GM19324 (cell line): Measurements from ENCODE around the gene YEATS4.

Experiments used
- ATAC-seq: cut with Tn5 transposase; IDR thresholded peaks from one replicate; pipeline ENCODE4 v1.9.1; 2021; ENCODE audit warnings: mild to moderate bottlenecking, moderate library complexity; ENCODE audit not compliant: unreplicated experiment, low FRiP score

YEATS4 gene

DNA sequence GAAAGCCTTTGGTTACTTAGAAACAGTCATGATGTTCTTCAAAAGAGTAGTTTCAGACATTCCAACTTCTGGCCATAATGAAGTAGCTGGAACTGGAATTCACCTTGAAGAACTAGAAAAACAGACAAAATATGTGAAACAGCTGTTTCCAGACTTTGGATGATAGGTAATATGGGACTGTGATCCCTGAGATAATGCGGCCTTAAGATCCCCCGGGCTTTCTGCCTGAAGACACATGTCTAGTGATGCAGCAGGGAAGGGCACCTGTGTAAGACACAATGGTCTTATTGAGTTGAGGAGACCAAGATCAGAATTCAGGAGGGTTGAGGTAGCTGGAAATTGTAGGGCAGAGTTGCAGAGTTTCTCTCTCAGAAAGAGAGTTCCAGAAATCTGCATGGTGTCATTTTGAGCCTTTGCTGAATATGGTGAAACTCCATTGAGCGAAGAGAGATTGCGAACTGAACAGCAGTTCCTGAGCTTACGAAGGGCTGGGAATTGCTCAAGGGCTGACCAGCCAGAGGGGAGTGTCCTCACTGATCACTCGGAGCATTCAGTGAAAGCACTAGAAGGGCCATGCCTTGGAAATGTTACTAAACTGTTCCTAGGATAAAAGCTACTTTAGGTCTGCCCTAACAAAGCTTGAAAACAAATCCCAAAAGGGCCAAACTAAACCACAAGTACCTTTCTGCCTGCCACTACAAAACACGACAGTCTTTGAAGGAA lies 69.0 kb downstream of the YEATS4 start:
- ATAC-seq: no peak

DNA sequence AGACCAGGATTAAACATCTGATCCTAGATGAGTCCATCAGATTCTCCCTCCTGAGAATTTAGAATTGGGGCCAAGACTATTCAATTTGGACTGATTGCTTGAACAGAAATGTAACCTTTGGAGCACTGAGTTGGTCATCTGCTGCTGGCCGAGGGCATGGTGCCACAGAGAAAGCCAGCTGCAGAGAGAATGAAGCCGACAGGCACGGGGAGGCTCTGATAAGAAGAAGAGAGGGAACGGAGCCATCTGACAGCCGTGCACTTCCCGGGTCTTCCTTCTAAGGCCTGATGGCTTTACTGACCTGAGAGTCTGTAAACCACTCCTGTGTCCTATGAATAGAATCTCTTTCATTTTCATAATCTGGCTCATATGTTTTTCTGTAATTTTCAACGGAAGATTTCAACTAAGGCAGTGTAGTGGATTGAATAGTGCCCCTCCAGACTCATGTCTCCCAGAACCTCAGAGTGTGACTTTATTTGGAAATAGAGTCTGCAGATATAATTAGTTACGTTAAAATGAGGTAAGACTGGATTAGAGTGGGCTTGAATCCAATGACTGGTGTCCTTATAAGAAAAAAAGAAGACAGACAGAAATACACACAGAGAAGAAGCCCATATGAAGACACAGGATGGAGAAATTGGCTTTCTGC lies 71.5 kb downstream of the YEATS4 start:
- no peak for ATAC-seq

DNA sequence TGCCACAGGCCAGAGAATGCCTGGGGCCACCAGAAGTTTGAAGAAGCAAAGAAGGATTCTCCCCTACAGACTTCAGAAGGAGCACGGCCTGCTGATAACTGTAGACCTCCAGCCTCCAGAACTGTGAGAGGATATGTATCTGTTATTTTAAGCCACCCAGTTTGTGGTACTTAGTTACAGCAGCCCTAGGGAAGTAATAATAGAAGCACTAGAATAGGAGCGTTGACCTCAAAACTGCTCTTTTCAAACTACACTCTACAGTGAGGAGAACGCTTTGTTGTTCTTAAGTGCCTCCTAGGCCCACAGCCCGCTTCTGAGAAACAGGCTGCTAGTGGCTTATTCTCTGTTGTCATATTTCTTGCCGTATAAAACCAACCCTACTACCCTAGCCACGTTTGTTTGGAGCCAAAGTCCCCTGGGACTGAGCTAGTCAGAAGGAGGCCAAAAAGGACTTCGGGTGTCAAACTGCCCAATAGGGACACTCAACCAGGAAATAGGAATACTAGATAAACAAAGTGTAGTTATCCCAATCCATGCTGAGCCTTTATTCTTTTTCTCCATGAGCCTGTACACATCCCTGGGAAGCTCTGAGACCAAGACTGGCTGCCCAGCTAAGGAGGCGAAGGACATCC lies 72.2 kb downstream of the YEATS4 start:
- no peak for ATAC-seq

DNA sequence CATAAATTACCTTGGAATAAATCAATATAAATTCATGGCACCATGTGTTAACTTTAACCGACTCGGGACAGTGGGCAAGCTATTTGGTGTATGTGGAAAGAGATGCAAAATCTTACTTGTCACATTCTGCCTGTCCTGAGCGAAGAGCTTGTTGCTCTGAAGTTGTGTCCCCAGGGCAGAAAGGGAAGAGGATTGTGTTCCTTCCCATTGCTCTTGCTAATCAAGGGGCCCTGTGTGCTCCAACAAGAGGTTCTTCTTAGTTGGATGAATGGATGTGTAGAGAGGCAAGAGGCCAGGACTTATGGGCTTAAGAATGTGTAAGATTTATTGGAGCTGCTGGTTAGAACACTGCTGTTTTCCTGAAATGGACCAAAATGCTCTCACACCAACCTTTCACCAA lies 74.1 kb downstream of the YEATS4 start:
- no peak for ATAC-seq

DNA sequence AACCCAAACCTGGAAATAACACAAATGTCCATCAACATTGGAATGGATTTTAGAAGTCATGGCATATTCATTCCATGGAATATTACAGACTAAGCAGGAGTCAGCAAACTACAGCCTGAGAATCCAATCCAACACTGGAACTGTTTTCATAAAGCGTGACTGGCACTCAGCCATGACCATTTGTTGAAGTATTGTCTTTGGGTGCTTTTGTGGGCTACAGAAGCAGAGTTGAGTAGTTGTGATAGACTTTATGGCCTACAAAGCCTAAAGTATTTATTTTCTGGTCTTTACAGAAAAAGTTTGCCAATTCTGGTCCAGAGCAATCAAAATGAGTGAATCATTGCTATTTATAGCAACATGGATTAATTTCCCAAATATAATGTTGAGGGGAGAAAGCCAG lies 76.1 kb downstream of the YEATS4 start:
- ATAC-seq: no peak

DNA sequence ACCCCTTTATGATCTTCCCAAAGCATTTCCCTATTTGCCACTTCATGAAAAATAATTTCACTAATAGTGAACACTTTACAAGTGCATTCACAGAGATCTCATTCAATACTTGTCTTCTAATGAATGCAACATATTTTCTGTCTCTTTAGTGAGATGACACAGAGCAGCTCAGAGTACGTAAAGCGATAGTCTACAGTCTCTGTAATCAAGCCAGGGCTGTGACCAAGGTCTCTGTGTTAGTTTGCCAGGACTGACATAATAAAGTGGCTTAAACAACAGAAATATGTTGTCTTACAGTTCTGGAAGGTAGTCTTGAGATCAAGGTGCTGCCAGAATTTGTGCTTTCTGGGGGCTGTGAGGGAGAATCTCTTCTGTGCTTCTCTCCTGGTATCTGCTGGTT lies 77.5 kb downstream of the YEATS4 start:
- ATAC-seq: no peak

DNA sequence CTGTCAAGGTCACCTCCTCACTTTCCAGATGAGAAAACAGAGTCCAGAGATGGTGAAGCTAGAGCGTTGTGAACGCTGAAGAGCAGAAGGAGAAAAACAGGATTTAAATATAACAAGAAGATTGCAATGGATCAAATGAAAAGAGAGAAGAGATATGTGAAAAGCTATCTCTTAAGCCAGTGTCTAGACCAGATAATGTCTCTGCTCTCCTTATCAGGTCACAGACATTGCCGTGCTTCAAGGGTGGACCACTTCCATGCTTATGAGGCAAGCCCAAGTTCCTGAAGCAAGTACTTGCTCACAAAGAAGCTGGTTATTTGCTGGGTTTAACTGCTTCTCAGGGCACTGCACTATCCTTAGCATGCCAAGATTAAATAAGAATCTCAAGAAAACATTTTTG lies 79.0 kb downstream of the YEATS4 start:
- ATAC-seq: no peak

DNA sequence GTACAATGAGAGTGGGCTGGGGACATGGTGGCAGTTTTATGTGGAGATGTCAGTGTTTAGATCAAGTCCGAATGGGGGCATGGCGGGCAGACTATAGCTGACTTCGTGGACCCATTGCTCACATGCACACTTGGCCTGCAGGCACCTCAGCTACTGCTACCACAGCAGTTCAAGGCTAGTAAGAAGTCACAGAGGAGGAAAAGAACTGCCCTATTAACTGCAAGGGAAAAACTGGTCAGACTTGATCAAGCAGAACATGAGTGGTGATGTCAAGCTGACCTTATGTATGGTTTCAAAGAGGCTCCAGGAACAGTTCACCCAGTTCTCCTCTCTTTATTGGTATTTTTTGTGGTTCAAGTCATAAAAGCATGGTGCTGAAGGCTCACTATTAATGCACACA lies 80.5 kb downstream of the YEATS4 start:
- ATAC-seq: no peak
